Neural cell (in vitro differentiated cells): ENCODE data around the gene ZNF692. TPM values are rescaled to one million over a fixed set of nuclear protein-coding genes. Genes with fewer than 3 reads are reported as not detected.
A peak's percentile ranks its signal among the peaks of the same experiment; 100 is the strongest.

Source experiments
- H2AFZ ChIP-seq: fragments of 200-600, 300-800 bp; sonication (generic), shearing (Covaris generic); 2 replicates; pipeline ENCODE4 v1.6.0; 2014; ENCODE audit warnings: low read depth, mild to moderate bottlenecking, antibody characterized with exemption, low read length, moderate library complexity
- H3F3A ChIP-seq: fragments of 200-600 bp; shearing (Covaris generic); 2 replicates; pipeline ENCODE4 v1.6.1; 2016; ENCODE audit warnings: mild to moderate bottlenecking, moderate library complexity, mixed read lengths, antibody characterized with exemption, low read length; ENCODE audit not compliant: insufficient read depth, poor library complexity, severe bottlenecking
- H3K27ac ChIP-seq: fragments of 200-600, 300-800 bp; sonication (generic), shearing (Covaris generic); 2 replicates; pipeline ENCODE4 v1.5.1; 2014; ENCODE audit warnings: mild to moderate bottlenecking, low read length, moderate library complexity
- H3K27me3 ChIP-seq: fragments of 300-800, 200-600 bp; sonication (generic), shearing (Covaris generic); 2 replicates; pipeline ENCODE4 v1.6.0; 2014; ENCODE audit warnings: mild to moderate bottlenecking, low read depth, low read length, moderate library complexity; ENCODE audit not compliant: insufficient read depth
- H3K36me3 ChIP-seq: fragments of 300-800, 200-600 bp; sonication (generic), shearing (Covaris generic); 2 replicates; pipeline ENCODE4 v1.5.1; 2014; ENCODE audit warnings: mild to moderate bottlenecking, antibody characterized with exemption, low read length, moderate library complexity; ENCODE audit not compliant: insufficient read depth
- H3K4me2 ChIP-seq: fragments of 300-800, 200-600 bp; sonication (generic), shearing (Covaris generic); 2 replicates; pipeline ENCODE4 v1.6.0; 2014; ENCODE audit warnings: mild to moderate bottlenecking, low read length
- H3K4me3 ChIP-seq: fragments of 300-800, 200-600 bp; sonication (generic), shearing (Covaris generic); 2 replicates; pipeline ENCODE4 v1.5.1; 2014; ENCODE audit warnings: mild to moderate bottlenecking, low read length, moderate library complexity
- H3K79me2 ChIP-seq: fragments of 200-600 bp; shearing (Covaris generic); replicated peaks from 2 replicates; pipeline ENCODE4 v1.6.0; 2014; ENCODE audit warnings: mild to moderate bottlenecking, low read length, moderate library complexity; ENCODE audit not compliant: insufficient read depth
- H3K9ac ChIP-seq: fragments of 300-800, 200-600 bp; sonication (generic), shearing (Covaris generic); 2 replicates; pipeline ENCODE4 v1.6.1; 2016; ENCODE audit warnings: mild to moderate bottlenecking, low read length, mixed read lengths
- H3K9me2 ChIP-seq: fragments of 200-600 bp; shearing (Covaris generic); 2 replicates; pipeline ENCODE4 v1.6.1; 2016; ENCODE audit warnings: mild to moderate bottlenecking, low read length, mixed read lengths; ENCODE audit not compliant: insufficient read depth
- H3K9me3 ChIP-seq: fragments of 200-600, 300-800 bp; sonication (generic), shearing (Covaris generic); 2 replicates; pipeline ENCODE4 v1.6.1; 2016; ENCODE audit warnings: mild to moderate bottlenecking, mixed run types, low read length, moderate library complexity, mixed read lengths
- H4K20me1 ChIP-seq: fragments of 200-600 bp; shearing (Covaris generic); 2 replicates; pipeline ENCODE4 v1.6.1; 2016; ENCODE audit warnings: mild to moderate bottlenecking, mixed run types; ENCODE audit not compliant: insufficient read depth
- CTCF ChIP-seq: fragments of 450-650 bp; IDR thresholded peaks from 2 replicates; pipeline ENCODE4 v1.5.1; 2014; ENCODE audit warnings: antibody characterized with exemption, mild to moderate bottlenecking, moderate library complexity; ENCODE audit not compliant: poor library complexity, severe bottlenecking
- EP300 ChIP-seq: fragments of 450-650 bp; conservative IDR thresholded peaks from 2 replicates; pipeline ENCODE4 v1.6.1; 2014; ENCODE audit warnings: antibody characterized with exemption, mild to moderate bottlenecking, moderate library complexity; ENCODE audit not compliant: poor library complexity, severe bottlenecking
- EZH2 ChIP-seq: fragments of 200-600, 300-800 bp; shearing (Covaris generic), sonication (generic); IDR thresholded peaks from 2 replicates; pipeline ENCODE4 v1.6.1; 2014; ENCODE audit warnings: antibody characterized with exemption, low read length, borderline replicate concordance, mild to moderate bottlenecking; ENCODE audit not compliant: insufficient read depth, poor library complexity, severe bottlenecking
- MXI1 ChIP-seq: fragments of 450-650 bp; conservative IDR thresholded peaks from 2 replicates; pipeline ENCODE4 v1.6.1; 2014; ENCODE audit warnings: antibody characterized with exemption, mild to moderate bottlenecking; ENCODE audit not compliant: poor library complexity, severe bottlenecking
- POLR2AphosphoS5 ChIP-seq: IDR thresholded peaks from 2 replicates; pipeline ENCODE4 v1.6.1; 2012
- RAD21 ChIP-seq: fragments of 450-650 bp; conservative IDR thresholded peaks from 2 replicates; pipeline ENCODE4 v1.6.1; 2014; ENCODE audit warnings: antibody characterized with exemption, mild to moderate bottlenecking, moderate library complexity
- REST ChIP-seq: IDR thresholded peaks from 2 replicates; pipeline ENCODE4 v1.6.1; 2012; ENCODE audit warnings: borderline replicate concordance
- SMC3 ChIP-seq: fragments of 450-650 bp; conservative IDR thresholded peaks from 2 replicates; pipeline ENCODE4 v1.6.1; 2014; ENCODE audit warnings: antibody characterized with exemption, mild to moderate bottlenecking, moderate library complexity; ENCODE audit not compliant: poor library complexity
- TAF1 ChIP-seq: IDR thresholded peaks from 2 replicates; pipeline ENCODE4 v1.6.1; 2012; ENCODE audit warnings: low read depth
- polyA plus RNA-seq: library from polyadenylated mRNA; depleted of rRNA; stranded (reverse); fragments of >200 nt; gene quantifications from 2 replicates; pipeline ENCODE4 v1.2.3, GENCODE V29; 2014

Gene ZNF692
- polyA plus RNA-seq, 1 donor from 2014 or later, result 183 TPM

DNA sequence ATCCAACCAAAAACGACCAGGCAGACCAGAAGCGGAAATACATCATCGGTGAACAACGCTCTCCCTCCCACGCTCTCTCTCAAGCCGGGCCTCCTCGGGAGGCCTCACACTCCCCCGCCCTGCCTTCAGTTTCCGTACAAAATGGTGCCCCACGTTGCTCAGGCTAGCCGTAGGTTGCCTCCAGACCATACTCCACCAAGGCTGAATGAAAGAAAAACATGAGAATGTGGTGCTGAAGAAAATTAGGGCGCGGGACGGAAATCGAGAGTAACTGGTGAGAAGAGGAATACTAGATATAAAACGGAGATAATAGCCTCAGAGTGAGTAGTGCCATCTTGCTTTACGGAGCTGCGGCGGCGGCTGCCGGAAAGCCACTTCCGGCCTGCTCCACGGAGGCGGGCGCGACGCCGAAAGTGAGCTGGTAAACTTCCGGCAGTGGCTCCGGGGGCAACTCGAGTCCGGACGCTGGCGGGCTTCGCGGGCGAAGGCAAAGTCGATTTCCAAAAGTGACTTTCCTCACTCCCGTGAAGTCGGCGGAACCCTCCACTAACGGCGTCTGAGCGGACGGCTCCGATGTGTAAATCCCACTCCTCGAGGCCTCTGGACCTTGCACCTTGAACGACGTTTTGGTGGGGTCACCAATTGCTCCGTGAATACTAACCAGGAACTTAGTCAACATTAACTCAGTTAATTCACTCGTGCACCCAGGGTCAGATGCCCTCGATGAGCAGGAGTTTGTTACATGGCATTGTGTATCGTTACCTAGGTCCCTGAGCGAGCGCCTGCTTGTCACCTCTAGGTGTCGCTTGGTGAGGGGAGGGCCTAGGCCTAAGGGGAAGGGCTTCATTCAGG lies 32.8 kb downstream of the ZNF692 start, which contains the start of gene SH3BP5L:
TSS of gene SH3BP5L (minus strand) at position 7 of the 852 bp plus-strand sequence. CDS start 980 bp downstream, outside the sequence.
- TF ChIP-seq EZH2 (no peak), TAF1 (peak; percentile 58), EP300 (peak; percentile 9), RAD21 (peak; percentile 63), MXI1 (peak; percentile 69), SMC3 (peak; percentile 81), POLR2AphosphoS5 (peak; percentile 93), REST (no peak), CTCF (peak; percentile 92)
- Histone ChIP-seq H3K27me3 (no peaks in the 10 kb centered on the region), H3K9ac (peak within 1 kb of the TSS; percentile 85), H3K4me3 (peak within 1 kb of the TSS; percentile 82), H3K79me2 (peaks cover 38% of the 10 kb centered on the region), H2AFZ (peak within 1 kb of the TSS; percentile 96), H3K27ac (peak within 1 kb of the TSS; percentile 83), H3F3A (peaks cover 3% of the 10 kb centered on the region), H3K9me3 (no peaks in the 10 kb centered on the region), H3K4me2 (peak within 1 kb of the TSS; percentile 92), H4K20me1 (no peaks in the 10 kb centered on the region), H3K9me2 (no peaks in the 10 kb centered on the region), H3K36me3 (no peaks in the 10 kb centered on the region)

GRCh38 chr1:248825573-248825908 lies 33.3 kb downstream of the ZNF692 start:
- H3F3A ChIP-seq, result peaks cover 3% of the 10 kb centered on the region
- peak overlapping the region; percentile 83 for H3K27ac ChIP-seq
- H3K27me3 ChIP-seq, result no peaks in the 10 kb centered on the region
- no peaks in the 10 kb centered on the region for H4K20me1 ChIP-seq
- H3K4me3 ChIP-seq, result peak overlapping the region; percentile 82
- H2AFZ ChIP-seq, result peak overlapping the region; percentile 89
- no peaks in the 10 kb centered on the region for H3K9me3 ChIP-seq
- TF ChIP-seq RAD21 (peak; percentile 18), CTCF (no peak), EZH2 (no peak), EP300 (no peak), TAF1 (no peak), POLR2AphosphoS5 (peak; percentile 75), REST (no peak), MXI1 (no peak)
- peaks cover 38% of the 10 kb centered on the region for H3K79me2 ChIP-seq
- H3K9ac ChIP-seq, result peak overlapping the region; percentile 85
- no peaks in the 10 kb centered on the region for H3K36me3 ChIP-seq
- H3K4me2 ChIP-seq, result peak overlapping the region; percentile 92
- no peaks in the 10 kb centered on the region for H3K9me2 ChIP-seq
